Embryonic facial prominence (tissue), 1 donor: ENCODE data around the gene LASP1.

ENCODE experiments used
- DNase-seq: peaks from one replicate; pipeline ENCODE4 v3.0.0-alpha.2; 2016; ENCODE audit errors: extremely low spot score

The LASP1 gene

DNA sequence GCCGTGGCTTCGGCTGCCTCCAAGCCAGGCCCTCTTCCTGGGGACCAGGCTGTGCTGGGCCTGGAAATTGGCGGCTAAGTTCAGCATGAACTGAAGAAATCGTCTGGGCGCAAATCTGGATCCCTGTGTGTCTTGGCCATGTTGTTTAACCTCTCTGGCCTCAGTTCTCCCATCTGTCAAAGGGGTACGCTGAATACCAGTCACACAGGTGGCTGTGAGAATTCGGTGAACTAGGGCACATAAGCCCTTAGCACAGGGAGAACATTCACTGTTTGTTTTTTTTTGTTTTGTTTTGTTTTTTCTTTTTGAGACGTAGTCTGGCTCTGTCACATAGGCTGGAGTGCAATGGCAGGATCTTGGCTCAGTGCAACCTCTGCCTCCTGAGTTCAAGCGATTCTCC lies 19.0 kb downstream of the LASP1 start:
- no peak for DNase-seq

DNA sequence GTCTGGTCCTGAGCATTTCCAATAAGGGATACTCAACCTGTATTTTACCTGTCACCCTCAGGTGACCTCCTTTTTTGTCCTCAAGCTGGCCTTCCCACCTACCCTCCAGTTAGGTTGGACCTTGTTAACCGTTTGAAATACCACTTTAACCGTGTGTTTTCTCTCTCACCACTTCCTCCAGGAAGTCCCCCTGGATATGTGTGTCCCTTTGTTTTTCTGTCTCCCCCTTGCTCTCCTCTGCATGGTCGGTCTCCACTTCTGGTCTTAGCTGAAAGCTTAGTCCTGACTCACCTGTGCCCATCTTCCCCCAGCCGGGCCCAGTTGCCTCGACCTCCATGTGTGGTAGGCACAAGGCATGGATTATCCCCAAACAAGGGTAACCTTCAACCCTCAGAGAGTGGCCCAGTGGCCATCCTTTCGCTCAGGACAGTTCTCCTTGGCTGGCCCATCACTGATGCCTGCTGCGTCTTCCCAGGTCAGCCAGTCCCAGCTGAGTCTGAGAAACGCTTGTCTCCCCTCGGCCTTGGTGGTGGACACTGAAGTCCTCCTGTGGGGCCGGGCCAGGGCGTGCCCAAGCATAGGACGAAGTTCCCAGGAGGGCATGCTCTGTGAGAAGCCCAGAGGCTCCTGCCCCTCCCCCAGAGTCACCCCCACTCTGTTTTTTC lies 20.0 kb downstream of the LASP1 start:
- no peak for DNase-seq

DNA sequence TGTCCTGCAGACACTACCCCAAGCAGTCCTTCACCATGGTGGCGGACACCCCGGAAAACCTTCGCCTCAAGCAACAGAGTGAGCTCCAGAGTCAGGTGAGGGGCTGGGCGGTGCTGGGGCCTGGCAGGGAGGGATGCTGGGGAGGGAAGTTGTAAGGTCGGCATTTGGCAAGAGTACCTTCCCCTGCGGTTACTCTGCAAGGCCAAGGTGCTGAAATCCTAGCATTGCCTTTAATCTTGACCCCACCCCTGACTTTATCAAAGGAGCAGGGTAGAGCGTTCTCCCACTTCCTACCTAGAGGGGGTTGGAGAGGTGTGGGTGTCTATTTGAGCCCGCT lies 20.5 kb downstream of the LASP1 start:
- DNase-seq: no peak

DNA sequence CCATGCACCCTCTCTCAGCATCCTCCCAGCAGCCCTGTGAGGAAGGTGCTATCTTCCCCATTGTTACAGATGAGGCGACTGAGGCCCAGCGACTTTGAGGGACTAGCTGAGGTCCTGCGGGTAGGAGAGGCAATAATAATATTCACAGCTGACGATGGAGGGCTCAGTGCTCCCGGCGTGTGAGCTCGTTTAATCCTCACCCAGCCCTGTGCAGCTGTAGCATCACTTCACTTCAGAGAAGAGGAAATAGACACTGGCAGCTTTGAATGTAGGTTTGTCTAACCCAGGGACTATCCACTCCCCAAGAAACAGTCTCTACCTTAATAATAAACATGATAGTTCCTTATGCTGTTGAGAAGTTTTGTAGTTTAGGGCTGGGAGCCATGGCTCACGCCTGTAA lies 21.6 kb downstream of the LASP1 start:
- no peak for DNase-seq

DNA sequence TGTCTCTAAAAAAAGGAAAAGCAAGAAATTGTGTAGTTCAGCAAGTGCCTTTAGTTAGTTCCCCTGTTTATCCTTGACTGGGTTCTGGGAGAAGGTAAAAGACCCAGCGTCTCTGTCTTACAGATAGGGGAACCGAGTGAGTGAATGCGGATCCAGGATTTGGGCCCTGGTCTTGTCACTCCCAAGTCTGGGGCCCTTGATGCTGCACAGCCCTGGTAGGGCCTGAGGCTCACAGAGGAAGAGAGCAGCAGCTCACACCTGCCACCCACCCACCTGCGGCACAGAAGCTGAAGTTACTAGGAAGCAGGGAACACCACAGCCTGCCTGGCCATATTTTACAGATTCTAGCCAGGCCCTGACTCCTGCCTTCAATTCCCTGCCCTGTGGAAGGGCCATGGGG lies 22.2 kb downstream of the LASP1 start:
- DNase-seq: no peak

DNA sequence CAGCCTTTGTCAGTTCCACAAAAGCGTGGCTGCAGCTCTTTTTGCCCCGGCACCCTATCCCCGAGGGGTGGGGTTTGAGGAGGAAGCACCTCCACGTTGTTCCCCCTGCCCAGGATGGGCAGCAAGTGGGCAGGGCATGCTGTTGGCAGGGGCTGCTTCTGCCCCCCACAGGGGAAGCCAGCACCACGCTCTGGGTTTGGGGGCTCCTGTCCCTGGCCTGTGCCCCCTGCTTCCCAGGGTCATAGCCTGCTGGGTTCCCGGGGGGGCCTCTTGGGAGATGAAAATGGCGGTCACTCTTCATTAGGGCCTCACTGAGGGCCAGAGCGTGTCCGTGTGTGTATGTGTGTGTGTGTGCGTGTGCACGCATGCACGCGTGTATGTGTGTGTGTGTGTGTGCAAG lies 22.8 kb downstream of the LASP1 start:
- no peak for DNase-seq

DNA sequence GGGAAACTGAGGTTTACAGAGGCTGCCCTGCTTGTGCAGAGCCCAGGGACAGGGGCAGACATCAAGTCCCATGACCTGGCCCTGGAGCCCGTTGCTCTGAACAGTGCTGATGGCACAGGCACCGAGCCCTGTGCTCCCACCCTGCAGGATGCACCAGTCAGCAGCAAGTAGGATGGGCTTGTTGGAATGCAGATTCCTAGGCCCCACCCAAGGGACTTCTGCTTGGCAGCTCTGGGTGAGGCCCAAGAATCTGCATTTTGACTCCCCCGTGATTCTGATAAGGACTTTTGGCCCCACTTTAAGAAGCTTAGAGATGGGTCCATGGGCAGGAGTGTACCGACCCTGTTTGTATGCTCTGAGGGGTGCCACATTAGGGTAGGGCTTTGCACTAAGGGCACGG lies 23.3 kb downstream of the LASP1 start:
- DNase-seq: no peak

DNA sequence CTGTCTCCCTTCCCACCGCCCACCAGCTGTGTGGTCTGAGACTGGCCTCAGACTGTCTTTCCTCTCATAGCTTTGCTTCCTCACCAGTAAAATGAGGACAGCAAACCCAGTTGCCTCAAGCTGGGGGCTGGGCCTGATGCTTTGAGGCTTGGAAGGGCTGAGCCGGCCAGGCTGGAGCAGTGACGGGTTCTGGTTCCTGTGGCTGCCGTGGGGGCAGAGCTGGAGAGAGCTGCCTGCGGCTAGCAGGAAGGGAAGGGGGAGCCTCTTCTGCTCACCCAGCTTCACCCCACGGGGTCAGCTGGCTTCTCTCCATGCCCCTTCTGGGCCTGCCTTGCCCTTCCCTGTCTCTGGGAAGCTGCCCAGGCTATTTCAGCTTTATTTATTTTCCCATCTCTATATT lies 23.7 kb downstream of the LASP1 start:
- no peak for DNase-seq

DNA sequence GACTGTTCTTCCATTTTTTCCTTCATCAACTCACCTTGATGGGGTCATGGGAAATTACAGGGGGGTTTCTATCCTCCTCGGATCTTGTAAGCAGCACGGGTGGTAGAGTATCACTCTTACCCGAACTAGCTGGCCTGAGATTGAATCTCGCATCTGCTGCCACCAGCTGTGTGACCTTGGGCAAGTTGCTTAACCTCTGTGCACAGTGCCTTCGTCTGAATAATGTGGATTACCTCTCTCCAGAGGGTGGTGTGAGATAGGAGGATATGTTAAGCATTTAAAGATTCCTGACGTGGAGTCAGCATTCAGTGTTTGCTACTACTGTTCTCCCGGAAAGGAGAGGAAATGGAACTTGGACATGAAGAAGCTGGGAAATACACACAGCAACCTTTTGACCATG lies 24.4 kb downstream of the LASP1 start:
- DNase-seq: no peak

DNA sequence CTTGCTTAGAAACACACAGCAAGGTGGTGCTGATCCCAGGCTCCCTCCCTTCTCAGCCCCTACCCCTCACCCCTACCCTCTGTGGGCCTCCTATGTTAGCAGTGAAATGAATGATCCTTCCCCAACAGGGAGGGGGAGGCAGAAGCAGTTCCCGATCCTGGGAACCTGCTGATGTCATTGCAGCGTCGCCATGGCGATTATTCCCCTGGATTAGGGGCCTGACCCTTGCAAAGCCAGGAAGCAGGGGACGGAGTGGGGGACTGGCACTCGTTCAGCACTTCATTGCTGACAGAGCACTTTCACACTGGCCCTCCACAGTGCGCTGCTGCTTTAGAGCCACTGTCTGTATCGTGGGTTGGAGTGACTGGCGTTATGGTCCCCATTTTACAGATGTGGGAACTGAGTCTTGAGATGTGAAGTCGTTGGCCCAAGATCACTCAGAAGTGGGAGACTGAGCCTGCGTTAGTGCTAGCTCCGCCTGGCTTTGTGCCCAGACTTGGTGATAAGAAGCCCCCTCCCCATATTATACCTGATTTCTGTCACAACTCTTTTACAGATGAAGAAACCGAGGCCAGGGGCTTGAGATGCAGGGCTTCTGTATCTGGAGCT lies 26.6 kb downstream of the LASP1 start:
- no peak for DNase-seq

DNA sequence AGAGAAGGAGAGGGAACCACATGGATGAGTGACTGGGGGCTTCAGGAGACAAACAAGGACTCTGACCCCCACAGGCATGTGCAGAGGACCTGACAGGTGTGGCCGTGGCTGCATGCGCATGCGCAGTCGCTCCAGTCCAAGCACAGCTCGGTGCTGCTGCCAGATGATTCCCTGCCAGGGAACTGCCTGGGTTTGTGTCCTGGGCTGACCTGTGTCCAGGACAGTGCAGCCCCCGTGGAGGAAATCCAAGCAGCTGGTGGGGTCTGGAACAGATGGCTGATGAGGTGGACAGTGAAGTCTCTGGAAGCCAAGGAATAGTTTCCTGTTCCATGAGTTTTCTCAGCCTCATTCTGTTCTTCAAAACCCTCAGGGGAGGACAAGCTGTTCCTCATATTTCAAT lies 27.3 kb downstream of the LASP1 start:
- DNase-seq: no peak

DNA sequence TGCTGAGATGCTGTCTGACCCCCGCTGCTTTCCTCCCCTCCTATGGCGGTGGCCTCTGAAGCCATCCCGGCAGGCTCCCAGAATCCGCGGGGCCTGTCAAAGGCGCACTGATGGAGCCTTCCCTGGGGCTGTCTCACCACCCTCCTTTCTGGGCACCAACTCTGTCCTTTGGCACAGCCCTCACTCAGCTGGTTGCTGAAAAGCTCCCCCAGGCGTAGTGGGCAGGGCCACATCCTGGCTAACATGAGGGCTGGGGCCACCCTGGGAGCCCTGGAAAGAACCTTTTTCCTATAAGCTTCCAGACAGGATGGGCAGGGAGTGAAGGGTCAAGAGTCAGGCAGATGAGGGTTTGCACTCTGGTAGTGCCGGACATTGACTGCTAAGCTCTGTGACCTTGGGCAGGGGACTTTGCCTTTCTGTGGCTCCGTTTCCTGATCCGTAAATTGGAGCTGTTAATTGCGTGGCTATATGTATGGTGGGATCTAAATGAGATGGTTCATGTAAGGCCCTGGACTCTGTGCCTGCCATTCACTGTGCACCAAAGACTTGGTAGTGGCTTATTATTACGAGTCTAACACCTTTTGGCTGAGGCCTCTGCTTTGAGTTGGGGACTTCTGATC lies 27.9 kb downstream of the LASP1 start:
- DNase-seq: no peak

DNA sequence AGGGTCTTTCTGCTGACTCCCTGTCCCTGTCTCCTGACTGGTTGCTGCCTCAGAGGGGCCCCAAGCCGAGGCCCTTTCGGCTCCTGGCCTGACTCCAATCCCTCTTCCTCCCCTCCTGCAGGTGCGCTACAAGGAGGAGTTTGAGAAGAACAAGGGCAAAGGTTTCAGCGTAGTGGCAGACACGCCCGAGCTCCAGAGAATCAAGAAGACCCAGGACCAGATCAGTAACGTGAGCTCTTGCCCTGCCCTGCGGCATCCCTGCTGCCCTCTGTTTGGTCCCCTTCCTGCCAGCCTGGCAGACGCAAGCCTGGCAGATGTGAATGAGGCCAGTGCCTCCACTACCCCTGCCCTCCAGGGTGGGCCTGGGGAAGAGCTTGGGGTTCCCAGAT lies 28.4 kb downstream of the LASP1 start:
- no peak for DNase-seq

DNA sequence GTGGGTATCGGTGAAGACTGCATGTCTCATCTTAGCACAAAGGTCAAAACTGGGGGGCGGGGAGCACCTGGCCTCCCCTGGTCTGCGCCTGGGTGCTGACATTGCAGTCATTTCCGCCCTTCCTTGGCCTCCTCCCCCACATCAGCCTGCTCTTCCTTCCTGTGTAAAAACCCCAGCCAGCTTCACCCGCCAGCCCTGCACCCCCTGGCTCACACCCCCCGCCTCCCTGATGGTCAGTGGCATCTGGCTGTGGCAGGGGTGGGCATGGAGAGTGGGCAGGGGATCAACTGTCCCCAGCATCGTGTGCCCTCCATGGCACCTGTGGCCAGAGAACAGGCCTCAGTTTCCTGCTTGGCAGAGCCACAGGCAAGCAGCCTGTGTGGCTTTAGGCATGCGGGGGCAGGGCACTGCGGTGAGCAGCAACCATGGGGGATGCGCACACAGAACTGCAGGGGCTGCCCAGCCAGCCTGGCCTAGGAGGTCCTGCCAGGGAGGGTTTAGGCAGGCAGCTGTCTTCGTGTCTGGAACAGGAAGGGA lies 29.0 kb downstream of the LASP1 start:
- no peak for DNase-seq

DNA sequence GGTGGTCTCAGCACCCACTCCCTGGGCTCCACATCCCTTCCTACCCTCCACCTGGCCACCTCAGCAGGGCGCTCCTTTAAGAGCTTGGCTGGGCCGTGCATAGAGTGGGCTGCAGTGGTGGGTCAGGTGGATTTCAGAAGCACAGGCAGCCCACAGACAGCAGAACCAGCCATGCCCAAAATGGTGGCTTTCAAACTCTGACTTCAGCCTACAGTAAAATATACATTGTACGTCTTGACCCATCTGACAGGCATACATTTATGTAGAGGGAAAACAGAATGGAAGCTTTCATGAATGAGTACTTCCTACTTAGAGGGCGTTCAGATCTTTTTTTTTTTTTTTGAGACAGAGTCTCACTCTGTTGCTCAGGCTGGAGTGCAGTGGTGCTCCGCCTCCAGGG lies 29.6 kb downstream of the LASP1 start:
- DNase-seq: no peak

DNA sequence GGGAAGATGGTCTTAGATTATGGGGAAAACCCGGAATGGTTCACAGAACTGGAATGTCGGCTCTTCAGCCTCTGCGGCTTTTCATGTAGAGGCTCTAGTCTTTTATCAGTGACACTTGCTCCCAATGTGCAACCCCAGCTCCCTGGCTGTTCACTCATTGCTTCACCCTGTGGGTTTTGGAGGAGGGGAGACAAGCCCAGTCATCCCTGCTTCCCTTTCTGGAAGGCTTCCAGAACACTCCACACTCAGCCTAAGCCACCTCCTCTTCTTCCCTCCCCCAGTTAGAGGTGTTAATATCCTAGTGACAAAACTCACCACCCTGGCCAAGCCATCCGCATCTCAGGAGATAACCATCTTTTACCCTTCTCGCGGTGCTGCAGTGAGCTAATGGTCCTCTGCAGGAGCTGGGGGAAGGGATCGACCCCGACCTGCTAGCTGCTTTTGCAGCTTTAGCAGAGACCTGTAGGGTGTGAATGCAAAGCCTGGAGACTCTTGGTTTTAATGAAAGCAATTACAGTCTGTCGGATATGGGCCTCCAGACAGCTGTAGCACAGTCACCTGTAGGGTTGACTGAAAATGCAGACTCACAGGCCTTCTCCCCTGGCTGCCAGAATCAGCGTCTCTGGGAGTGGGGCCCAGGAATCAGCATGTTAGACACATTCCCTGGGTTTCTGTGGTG lies 31.3 kb downstream of the LASP1 start:
- no peak for DNase-seq

DNA sequence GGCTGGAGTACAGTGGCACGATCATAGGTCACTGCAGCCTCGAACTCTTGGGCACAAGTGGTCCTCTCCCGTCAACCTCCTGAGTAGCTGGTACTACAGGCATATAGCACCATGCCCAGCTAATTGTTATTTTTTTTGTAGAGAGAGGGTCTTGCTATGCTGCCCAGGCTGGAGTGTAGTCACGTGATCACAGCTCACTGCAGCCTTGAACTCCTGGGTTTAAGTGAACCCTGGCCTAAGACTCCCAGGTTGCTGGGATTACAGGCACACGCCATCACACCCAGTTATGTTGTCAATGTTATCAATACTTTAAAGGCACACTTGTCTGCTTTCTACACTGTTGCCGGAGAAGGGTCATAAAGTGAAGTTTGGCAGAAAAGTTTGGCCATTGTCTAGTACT lies 33.5 kb downstream of the LASP1 start:
- DNase-seq: no peak

DNA sequence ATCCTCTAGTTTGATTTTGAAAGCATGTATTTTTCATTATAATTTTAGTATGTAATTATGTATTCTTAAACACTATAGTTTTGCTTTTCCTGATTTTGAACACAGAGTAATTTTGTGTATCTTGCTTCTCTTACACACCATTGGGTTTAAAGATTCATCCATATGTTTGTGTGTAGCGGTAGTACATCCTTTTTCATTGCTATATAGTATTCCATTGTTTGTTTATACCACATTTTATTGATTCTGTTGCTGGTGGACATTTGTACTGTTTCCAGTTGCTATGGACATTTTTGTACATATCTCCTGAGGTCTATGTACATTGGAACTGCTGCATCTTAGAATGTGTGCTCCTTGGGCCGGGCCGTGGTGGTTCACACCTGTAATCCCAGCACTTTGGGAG lies 35.0 kb downstream of the LASP1 start:
- no peak for DNase-seq

DNA sequence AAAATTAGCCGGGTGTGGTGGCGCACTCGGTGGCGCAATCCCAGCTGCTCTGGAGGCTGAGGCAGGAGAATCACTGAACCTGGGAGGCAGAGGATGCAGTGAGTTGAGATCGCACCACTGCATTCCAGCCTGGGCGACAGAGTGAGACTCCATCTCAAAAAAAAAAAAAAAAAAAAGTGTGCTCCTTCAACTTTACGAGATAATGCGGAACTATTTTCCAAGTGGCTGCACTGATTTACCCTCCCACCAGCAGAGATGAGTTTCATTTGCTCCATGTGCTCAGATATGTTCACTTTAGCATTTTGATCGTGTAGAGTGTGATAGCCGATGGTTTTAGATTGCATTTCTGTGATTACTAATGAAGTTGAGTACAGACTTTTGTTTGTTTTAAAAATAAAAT lies 35.5 kb downstream of the LASP1 start:
- no peak for DNase-seq

DNA sequence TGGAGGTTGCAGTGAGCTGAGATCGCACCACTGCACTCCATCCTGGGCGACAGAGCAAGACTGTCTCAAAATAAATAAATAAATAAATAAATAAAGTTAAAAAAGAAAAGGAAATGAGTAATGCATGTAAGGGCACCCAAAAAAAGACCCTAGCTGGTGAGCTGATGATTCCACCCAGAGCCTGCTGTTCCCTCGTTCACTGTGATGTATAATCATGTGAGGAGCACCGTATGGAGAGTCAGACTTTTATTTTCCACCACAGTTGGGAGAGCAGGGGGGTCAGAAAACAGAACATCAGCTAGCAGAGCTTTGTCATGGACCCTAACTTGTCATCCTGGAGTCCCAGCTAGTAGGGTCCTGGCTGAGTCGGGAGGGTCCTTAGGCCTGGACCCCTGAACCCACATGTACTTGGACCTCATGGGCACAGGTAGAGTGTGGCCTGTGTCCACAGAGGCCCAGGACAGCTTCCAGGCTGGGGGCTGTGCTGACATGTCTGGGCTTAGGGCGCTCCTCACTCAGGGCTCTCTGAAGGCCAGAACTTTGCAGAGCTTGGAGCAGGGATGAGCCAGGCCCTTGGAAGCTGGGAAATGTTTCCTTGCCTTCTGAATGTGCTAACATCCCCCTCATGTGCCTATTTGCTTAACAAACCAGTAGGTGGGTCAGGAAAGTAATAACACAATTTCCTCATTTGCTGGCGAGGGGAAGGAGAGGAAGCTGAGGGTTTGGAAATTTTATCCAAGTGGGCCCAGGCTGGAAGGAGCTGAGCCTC lies 36.8 kb downstream of the LASP1 start:
- DNase-seq: no peak

DNA sequence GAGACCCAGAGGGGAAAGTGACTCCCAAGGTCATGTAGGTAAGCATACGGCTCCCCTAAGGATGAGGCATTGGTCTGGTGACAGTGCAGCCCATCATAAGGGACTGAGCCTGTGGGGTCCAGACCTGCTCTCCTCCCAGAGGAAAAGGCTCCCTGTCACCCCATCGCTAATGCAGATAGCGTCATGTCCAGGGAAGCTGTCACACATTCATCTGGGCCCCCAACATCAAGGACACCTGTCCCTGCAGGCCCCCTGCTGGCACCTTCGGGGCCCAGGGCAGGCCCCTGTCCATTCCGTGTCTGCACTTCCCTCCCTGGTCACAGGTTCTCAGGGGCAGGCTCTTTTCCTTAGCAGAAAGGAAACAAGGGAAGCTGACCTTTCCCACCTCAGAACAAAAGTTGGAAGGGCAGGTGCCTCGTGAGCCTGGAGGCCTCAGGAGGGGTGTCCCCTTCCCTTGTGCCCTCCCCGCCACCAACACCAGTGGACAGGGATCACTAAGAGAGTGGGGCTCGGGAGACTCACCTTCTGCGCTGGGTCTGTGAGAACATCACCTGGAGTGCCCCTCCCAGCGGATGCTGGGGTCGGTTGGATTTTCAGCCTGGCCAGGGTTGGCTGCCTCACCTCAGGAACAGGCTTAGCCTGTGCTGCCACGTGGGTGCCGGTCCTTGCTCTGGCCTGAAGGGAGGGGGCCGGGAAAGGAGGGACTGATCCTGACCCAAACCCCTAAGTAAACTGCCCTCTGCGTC lies 38.2 kb downstream of the LASP1 start:
- no peak for DNase-seq
